MM.1S (cell line): ENCODE results near the gene SYTL3.

Experiments used
- DNase-seq: peaks from one replicate; pipeline ENCODE4 v3.0.0-alpha.2; 2015
- H2AFZ ChIP-seq: fragments of 300-600 bp; sonication (generic); 2 replicates; pipeline ENCODE4 v1.6.0; 2016; ENCODE audit warnings: antibody characterized with exemption, low read length
- H3F3A ChIP-seq: fragments of 300-600 bp; sonication (generic); 2 replicates; pipeline ENCODE4 v1.6.1; 2016; ENCODE audit warnings: mild to moderate bottlenecking, antibody characterized with exemption, low read length, moderate library complexity, mixed read lengths; ENCODE audit not compliant: insufficient read depth
- H3K27ac ChIP-seq: fragments of 300-600 bp; sonication (generic); 2 replicates; pipeline ENCODE4 v1.5.1; 2016; ENCODE audit warnings: mild to moderate bottlenecking, low read length
- H3K27me3 ChIP-seq: fragments of 300-600 bp; sonication (generic); replicated peaks from 2 replicates; pipeline ENCODE4 v1.6.0; 2016; ENCODE audit warnings: low read length; ENCODE audit not compliant: insufficient read depth
- H3K36me3 ChIP-seq: fragments of 300-600 bp; sonication (generic); replicated peaks from 2 replicates; pipeline ENCODE4 v1.6.1; 2016; ENCODE audit warnings: mild to moderate bottlenecking, low read length, mixed read lengths; ENCODE audit not compliant: insufficient read depth
- H3K4me1 ChIP-seq: fragments of 300-600 bp; sonication (generic); 2 replicates; pipeline ENCODE4 v1.6.1; 2016; ENCODE audit warnings: low read length, mixed read lengths
- H3K4me2 ChIP-seq: fragments of 300-600 bp; sonication (generic); 2 replicates; pipeline ENCODE4 v1.6.0; 2016; ENCODE audit warnings: low read depth, low read length
- H3K4me3 ChIP-seq: fragments of 300-600 bp; sonication (generic); 2 replicates; pipeline ENCODE4 v1.5.1; 2016; ENCODE audit warnings: low read length, mixed read lengths
- H3K79me2 ChIP-seq: fragments of 300-600 bp; sonication (generic); 2 replicates; pipeline ENCODE4 v1.6.1; 2016; ENCODE audit warnings: mixed run types, low read length, mixed read lengths
- H3K9ac ChIP-seq: fragments of 300-600 bp; sonication (generic); 2 replicates; pipeline ENCODE4 v1.6.1; 2016; ENCODE audit warnings: low read length, mixed read lengths
- H3K9me2 ChIP-seq: fragments of 300-600 bp; sonication (generic); replicated peaks from 2 replicates; pipeline ENCODE4 v1.6.1; 2016; ENCODE audit warnings: mild to moderate bottlenecking, low read length, mixed read lengths; ENCODE audit not compliant: insufficient read depth
- H3K9me3 ChIP-seq: fragments of 300-600 bp; sonication (generic); replicated peaks from 2 replicates; pipeline ENCODE4 v1.6.1; 2016; ENCODE audit warnings: mild to moderate bottlenecking, low read length, mixed read lengths; ENCODE audit not compliant: insufficient read depth
- H4K20me1 ChIP-seq: fragments of 300-600 bp; sonication (generic); 2 replicates; pipeline ENCODE4 v1.6.1; 2016; ENCODE audit warnings: mild to moderate bottlenecking, low read length, moderate library complexity, mixed read lengths; ENCODE audit not compliant: insufficient read depth
- CTCF ChIP-seq: fragments of 300-600 bp; sonication (generic); IDR thresholded peaks from 2 replicates; pipeline ENCODE4 v1.5.1; 2016; ENCODE audit warnings: antibody characterized with exemption, low read length, mixed read lengths
- EZH2 ChIP-seq: fragments of 300-600 bp; sonication (generic); optimal IDR thresholded peaks from 2 replicates; pipeline ENCODE3; 2017; ENCODE audit warnings: low read depth, mild to moderate bottlenecking, antibody characterized with exemption, low read length, mixed read lengths
- EZH2phosphoT487 ChIP-seq: fragments of 300-600 bp; sonication (generic); IDR thresholded peaks from 2 replicates; pipeline ENCODE4 v1.6.1; 2018; ENCODE audit warnings: antibody characterized with exemption, low read length

Gene SYTL3

GRCh38 chr6:158663625-158664165, 13.8 kb downstream of the SYTL3 start:
- no peak overlapping the region for H2AFZ ChIP-seq
- no peaks in the 10 kb centered on the region for H4K20me1 ChIP-seq
- no peak overlapping the region for H3K4me2 ChIP-seq
- no peak for DNase-seq
- H3K9me3 ChIP-seq: no peaks in the 10 kb centered on the region
- no peaks in the 10 kb centered on the region for H3K27me3 ChIP-seq
- TF ChIP-seq CTCF (no peak), EZH2 (no peak), EZH2phosphoT487 (no peak)
- no peaks in the 10 kb centered on the region for H3K79me2 ChIP-seq
- H3K9ac ChIP-seq: no peak overlapping the region
- no peaks in the 10 kb centered on the region for H3F3A ChIP-seq
- H3K27ac ChIP-seq: no peak overlapping the region
- no peaks in the 10 kb centered on the region for H3K36me3 ChIP-seq
- no peaks in the 10 kb centered on the region for H3K9me2 ChIP-seq
- no peaks in the 10 kb centered on the region for H3K4me1 ChIP-seq
- H3K4me3 ChIP-seq: no peak overlapping the region

DNA sequence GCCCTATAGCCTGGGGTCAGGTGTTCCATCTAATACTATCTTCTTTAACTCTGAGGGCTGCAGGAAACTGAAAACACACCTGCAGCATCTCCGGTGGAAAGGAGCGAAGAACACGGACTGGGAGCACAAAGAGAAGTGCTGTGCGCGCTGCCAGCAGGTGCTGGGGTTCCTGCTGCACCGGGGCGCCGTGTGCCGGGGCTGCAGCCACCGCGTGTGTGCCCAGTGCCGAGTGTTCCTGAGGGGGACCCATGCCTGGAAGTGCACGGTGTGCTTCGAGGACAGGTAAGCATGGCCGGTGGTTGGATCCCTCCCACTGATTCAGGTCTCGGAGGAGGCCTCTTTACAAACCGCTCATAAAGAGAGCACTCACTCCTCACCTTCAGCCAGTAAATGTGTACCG, 15.5 kb downstream of the SYTL3 start:
- no peak overlapping the region for H3K27ac ChIP-seq
- no peak overlapping the region for H2AFZ ChIP-seq
- no peak overlapping the region for H3K9ac ChIP-seq
- no peaks in the 10 kb centered on the region for H3K9me2 ChIP-seq
- TF ChIP-seq EZH2 (no peak), CTCF (no peak), EZH2phosphoT487 (no peak)
- no peaks in the 10 kb centered on the region for H3K36me3 ChIP-seq
- no peaks in the 10 kb centered on the region for H3K9me3 ChIP-seq
- DNase-seq: no peak
- no peaks in the 10 kb centered on the region for H3F3A ChIP-seq
- H3K4me3 ChIP-seq: no peak overlapping the region
- no peaks in the 10 kb centered on the region for H3K27me3 ChIP-seq
- no peaks in the 10 kb centered on the region for H4K20me1 ChIP-seq
- no peaks in the 10 kb centered on the region for H3K79me2 ChIP-seq
- H3K4me1 ChIP-seq: no peaks in the 10 kb centered on the region
- no peak overlapping the region for H3K4me2 ChIP-seq

GRCh38 chr6:158666628-158667359, 16.9 kb downstream of the SYTL3 start:
- Histone ChIP-seq H3K4me1 (no peaks in the 10 kb centered on the region), H3K9ac (no peak overlapping the region), H2AFZ (no peak overlapping the region), H3K27ac (no peak overlapping the region), H4K20me1 (no peaks in the 10 kb centered on the region), H3K4me2 (no peak overlapping the region), H3K27me3 (no peaks in the 10 kb centered on the region), H3K9me2 (no peaks in the 10 kb centered on the region), H3F3A (no peaks in the 10 kb centered on the region), H3K36me3 (no peaks in the 10 kb centered on the region), H3K9me3 (no peaks in the 10 kb centered on the region), H3K4me3 (no peak overlapping the region), H3K79me2 (no peaks in the 10 kb centered on the region)
- DNase-seq: no peak
- TF ChIP-seq CTCF: no peak
- no peak for TF ChIP-seq EZH2
- TF ChIP-seq EZH2phosphoT487: no peak
